K562 (cell line): ENCODE data around the gene PEX3. TPM values are rescaled to one million over a fixed set of nuclear protein-coding genes. Genes with fewer than 3 reads are reported as not detected.

ENCODE experiments used
- ATAC-seq: fragments of 200-7000 bp; cut with Tn5 transposase; 3 replicates; pipeline ENCODE4 v1.9.1; 2020; ENCODE audit warnings: moderate library complexity
- BruUV-seq: library from RNA; stranded (reverse); fragments of 400-500 nt; replicated peaks from 2 replicates; lab custom pipeline; 2021; lab: Mats Ljungman, UMichigan
- CTCF ChIA-PET: fragments of 300-600 bp; formaldehyde crosslinking; extraction: SDS; loops from one replicate; lab custom pipeline; 2021; ENCODE audit warnings: low intra/inter-chr PET ratio; lab: Yijun Ruan, JAX
- POLR2A ChIA-PET: fragments of 300-600, 350-650 bp; sonication (Branson Sonifier 250); formaldehyde crosslinking; extraction: SDS; loops from one replicate; lab custom pipeline; 2021; ENCODE audit warnings: antibody characterized with exemption, inconsistent platforms; lab: Yijun Ruan, JAX
- DNase-seq, 4 experiments: peaks; one replicate each; pipeline versions ENCODE4 v3.0.0 to v3.0.0-alpha.2; 2011 to 2018; ENCODE audit warnings: low spot score in 3 of 4, mixed read lengths in 3 of 4; ENCODE audit errors: extremely low read depth in 1 of 4
- FAIRE-seq: peaks from 2 replicates; lab custom pipeline; 2011; peaks lifted over from hg19 to GRCh38; lab: Jason Lieb, UNC
- H2AFZ ChIP-seq: 2 replicates; pipeline ENCODE4 v1.6.0; 2011; ENCODE audit warnings: low read depth, low read length, control low read depth, inconsistent platforms
- H3K27ac ChIP-seq: fragments of 200-600 bp; 3 replicates; pipeline ENCODE4 v1.8.0; 2011; ENCODE audit warnings: low read depth, mild to moderate bottlenecking, control low read depth, inconsistent platforms, low read length, moderate library complexity, mixed read lengths; ENCODE audit errors: extremely low read depth
- H3K27me3 ChIP-seq, 2 experiments: fragments of 300-600 bp in 1 of 2; 2 replicates in 1 of 2; 3 replicates in 1 of 2; pipeline versions ENCODE4 v1.6.0 to v1.8.0; 2011; ENCODE audit warnings: inconsistent platforms in 2 of 2, low read length in 2 of 2, mild to moderate bottlenecking in 1 of 2, mixed read lengths in 1 of 2, moderate library complexity in 1 of 2; ENCODE audit not compliant: control insufficient read depth in 2 of 2, insufficient read depth in 2 of 2
- H3K36me3 ChIP-seq: fragments of 300-600 bp; 3 replicates; pipeline ENCODE4 v1.8.0; 2011; ENCODE audit warnings: mild to moderate bottlenecking, low read length, inconsistent platforms; ENCODE audit not compliant: control insufficient read depth, insufficient read depth
- H3K4me1 ChIP-seq, 2 experiments: fragments of 200-600 bp in 1 of 2; replicated peaks in 1 of 2; 2 replicates in 1 of 2; 3 replicates in 1 of 2; pipeline versions ENCODE4 v1.5.1 to v1.8.0; 2011; ENCODE audit warnings: inconsistent platforms in 2 of 2, low read length in 2 of 2, mild to moderate bottlenecking in 1 of 2, mixed read lengths in 1 of 2, moderate library complexity in 1 of 2; ENCODE audit not compliant: control insufficient read depth in 2 of 2, insufficient read depth in 2 of 2
- H3K4me2 ChIP-seq: 2 replicates; pipeline ENCODE4 v1.6.1; 2011; ENCODE audit warnings: low read length, control low read depth, inconsistent platforms, mixed read lengths; ENCODE audit not compliant: insufficient read depth
- H3K4me3 ChIP-seq: fragments of 200-600 bp; sonication (generic), shearing (Covaris generic); 2 replicates; pipeline ENCODE4 v1.5.1; 2016; ENCODE audit warnings: control low read depth, inconsistent platforms
- H3K79me2 ChIP-seq: fragments of 200-600 bp; 3 replicates; pipeline ENCODE4 v1.8.0; 2011; ENCODE audit warnings: low read length, inconsistent platforms; ENCODE audit not compliant: control insufficient read depth, insufficient read depth
- H3K9ac ChIP-seq, 2 experiments: 2 replicates each; pipeline versions ENCODE4 v1.6.0 to v1.6.1; 2011; ENCODE audit warnings: low read depth in 2 of 2, low read length in 2 of 2, control low read depth in 1 of 2, inconsistent platforms in 1 of 2, mild to moderate bottlenecking in 1 of 2, mixed read lengths in 1 of 2; ENCODE audit not compliant: insufficient read depth in 1 of 2
- H3K9me1 ChIP-seq: one replicate; pipeline ENCODE4 v1.6.0; 2011; ENCODE audit warnings: inconsistent platforms, mild to moderate bottlenecking, low read length, moderate library complexity; ENCODE audit not compliant: control insufficient read depth, insufficient read depth
- H3K9me3 ChIP-seq: replicated peaks from 2 replicates; pipeline ENCODE4 v1.5.1; 2011; ENCODE audit warnings: low read depth, low read length, inconsistent platforms; ENCODE audit not compliant: control insufficient read depth, insufficient read depth
- H4K20me1 ChIP-seq: replicated peaks from 2 replicates; pipeline ENCODE4 v1.6.1; 2011; ENCODE audit warnings: low read length, inconsistent platforms, mixed read lengths; ENCODE audit not compliant: control insufficient read depth, insufficient read depth
- CEBPB ChIP-seq: fragments of 450-650 bp; IDR thresholded peaks from 2 replicates; pipeline ENCODE4 v1.6.1; 2016; ENCODE audit warnings: missing genetic modification characterization, missing compliant biosample characterization
- CEBPG ChIP-seq, 3 experiments: fragments of 200-800 bp in 1 of 3; sonication (Bioruptor generic) in 1 of 3; sonication (generic) in 1 of 3; formaldehyde crosslinking in 1 of 3; IDR thresholded peaks in 2 of 3; conservative IDR thresholded peaks in 1 of 3; 2 replicates each; pipeline versions ENCODE4 v1.6.1 to v1.8.0; 2016 to 2022; ENCODE audit warnings: missing compliant biosample characterization in 2 of 3, missing genetic modification characterization in 2 of 3, mild to moderate bottlenecking in 1 of 3, missing genetic modification reagents in 1 of 3
- ZNF398 ChIP-seq: fragments of 250-450 bp; sonication (Bioruptor Pico); IDR thresholded peaks from 2 replicates; pipeline ENCODE4 v1.8.0; 2021; ENCODE audit warnings: moderate library complexity, mild to moderate bottlenecking, inconsistent platforms
- WGBS: fragments of 100-300 bp; shearing (Covaris generic); methylation state at CpG from one replicate; pipeline ENCODE4 v1.1.6; 2016; ENCODE audit warnings: low coverage, mixed read lengths; ENCODE audit not compliant: insufficient coverage; ENCODE audit errors: missing lambda C conversion rate; 5-methylcytosine and 5-hydroxymethylcytosine counted together
- in situ Hi-C: fragments of 300-500 bp; cut with MboI; formaldehyde crosslinking; loops from 4 replicates; pipeline ENCODE4 v1.15.0; 2018; ENCODE audit warnings: inconsistent platforms, mixed read lengths
- intact Hi-C: fragments of 100-400 bp; cut with micrococcal nuclease; formaldehyde crosslinking; loops from 2 replicates; pipeline ENCODE4 v1.14.2; 2022
- polyA plus RNA-seq, 8 experiments: library from polyadenylated mRNA; depleted of rRNA in 4 of 8; stranded (reverse) in 5 of 8; unstranded in 3 of 8; fragments of >200 nt; fragmentation: Nextera tagmentation in 2 of 8; fragmentation: Illumina TruSeq in 1 of 8; extraction: Ambion mirVana in 2 of 8; extraction: Trizol in 1 of 8; gene quantifications; 2 replicates each; pipeline versions ENCODE4 v1.2.1 to v1.2.3, GENCODE V29; 2011 to 2014; ENCODE audit warnings: inconsistent platforms in 1 of 8, missing spikeins in 1 of 8
- total RNA-seq, 7 experiments: library from RNA; depleted of rRNA in 6 of 7; stranded (reverse); fragments of >200 nt in 6 of 7; fragmentation: Illumina TruSeq in 2 of 7; extraction: Trizol in 2 of 7; gene quantifications; 2 replicates each; pipeline versions ENCODE4 v1.2.1 to v1.2.3, GENCODE V29; 2011 to 2021; ENCODE audit warnings: low replicate concordance in 1 of 7

Gene PEX3
- total and polyA plus RNA-seq, 9 of the 15 experiments (the other 6 are each of a cell fraction or from before 2014, with no cell fraction given): 17.3 to 69.6 (median 32.7) TPM

- ChIA-PET CTCF (no interaction called here), POLR2A (no interaction called here)
- intact Hi-C loops: no loop called here
- Histone ChIP-seq H3K9me1 (no peaks in the 10 kb centered on the region), H3K4me3 (no peak overlapping the region), H3K4me1 (no peaks in the 10 kb centered on the region), H3K36me3 (no peaks in the 10 kb centered on the region), H3K27ac (no peak overlapping the region), H3K79me2 (no peaks in the 10 kb centered on the region), H3K9ac (no peak overlapping the region), H3K9me3 (no peaks in the 10 kb centered on the region), H3K4me2 (no peak overlapping the region), H3K27me3 (peaks cover 0 to 4% of the 10 kb centered on the region in 2 experiments; a peak in 3 of 5 replicates), H4K20me1 (no peaks in the 10 kb centered on the region), H2AFZ (no peak overlapping the region)
- 0% methylated on average over 1 of the region's 1 CpG for WGBS
- no peak for TF ChIP-seq CEBPG (CRISPR knock-in tag; IDR thresholded peaks at IDR 0.05)
- peak; percentile 28 to 45; a peak in 2 of 4 replicates for TF ChIP-seq CEBPG (tag; conservative IDR thresholded peaks at IDR 0.05 in 1 of 2, IDR thresholded peaks at IDR 0.05 in 1 of 2)
- peak; percentile 25; the same call in 1 of the 2 replicates for TF ChIP-seq CEBPB (tag)
- TF ChIP-seq ZNF398: no peak
- no peak for FAIRE-seq
- BruUV-seq: no TSS peak
- in situ Hi-C loops: no loop called here
- DNase-seq: no peak
- no peak for ATAC-seq
Measured at GRCh38 chr6:143525356-143525755, 74.8 kb downstream of the PEX3 start.
